Activated T-helper 1 cell treated with anti-CD3 and anti-CD28 coated beads, Interleukin-12 subunit alpha, Interleukin-12 subunit beta, Interleukin-2, Interleukin-4 antibody, amounts not matched to agents 30 ng/mL and 10 ng/mL and 1 ng/mL, durations not matched to agents 14 hours and 24 hours and 36 hours (primary cell): Measurements from ENCODE around the gene RSPH1. TPM values are rescaled to one million over a fixed set of nuclear protein-coding genes. Genes with fewer than 3 reads are reported as not detected.

Source experiments
- DNase-seq: peaks from one replicate; pipeline ENCODE4 v3.0.0; 2021; ENCODE audit warnings: low spot score
- H3K27ac Mint-ChIP-seq: one replicate; pipeline ENCODE4 v1.8.0; 2021; ENCODE audit warnings: mild to moderate bottlenecking, mixed read lengths
- H3K27me3 Mint-ChIP-seq: one replicate; pipeline ENCODE4 v1.8.0; 2022; ENCODE audit warnings: mild to moderate bottlenecking, moderate library complexity, mixed read lengths; ENCODE audit not compliant: insufficient read depth
- H3K36me3 Mint-ChIP-seq: one replicate; pipeline ENCODE4 v1.8.0; 2021; ENCODE audit warnings: low read depth, mixed read lengths
- H3K4me1 Mint-ChIP-seq: one replicate; pipeline ENCODE4 v1.8.0; 2021; ENCODE audit warnings: low read depth, mixed read lengths
- H3K4me3 Mint-ChIP-seq: one replicate; pipeline ENCODE4 v1.8.0; 2021; ENCODE audit warnings: mild to moderate bottlenecking, moderate library complexity, mixed read lengths
- H3K9me3 Mint-ChIP-seq: one replicate; pipeline ENCODE4 v1.8.0; 2021; ENCODE audit warnings: mixed read lengths
- intact Hi-C: fragments of 100-400 bp; cut with micrococcal nuclease; formaldehyde crosslinking; loops from one replicate; pipeline ENCODE4 v1.15.1; 2024
- total RNA-seq: library from RNA; stranded (reverse); gene quantifications from 2 replicates; pipeline ENCODE4 v1.2.3, GENCODE V29; 2022

The RSPH1 gene
- total RNA-seq, 1 donor from 2014 or later = not detected

DNA sequence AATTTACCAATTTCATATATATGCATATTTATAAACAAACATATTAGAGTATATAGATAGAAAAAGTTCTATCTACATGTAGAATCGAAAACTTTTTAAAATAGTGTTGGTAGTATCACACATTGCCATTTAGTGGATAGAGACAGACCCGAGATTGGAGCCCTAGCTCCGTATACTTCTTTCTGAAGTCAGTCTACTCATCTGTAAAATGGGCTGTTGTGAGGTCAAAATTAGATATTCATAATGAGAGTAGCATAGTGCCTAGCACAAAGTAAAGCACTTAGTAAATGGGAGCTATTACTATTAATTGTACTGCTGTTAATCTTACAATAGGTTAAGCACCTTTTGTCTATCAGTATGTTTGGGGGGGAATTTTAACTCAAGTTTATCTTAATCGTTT, 4.2 kb upstream of the RSPH1 start:
- Mint-ChIP-seq H3K9me3 (no peaks in the 10 kb centered on the region), H3K27me3 (peaks cover 14% of the 10 kb centered on the region), H3K36me3 (no peaks in the 10 kb centered on the region), H3K4me1 (peaks cover 14% of the 10 kb centered on the region), H3K27ac (no peak overlapping the region), H3K4me3 (no peak overlapping the region)
- intact Hi-C loops = no loop called here
- DNase-seq = no peak

DNA sequence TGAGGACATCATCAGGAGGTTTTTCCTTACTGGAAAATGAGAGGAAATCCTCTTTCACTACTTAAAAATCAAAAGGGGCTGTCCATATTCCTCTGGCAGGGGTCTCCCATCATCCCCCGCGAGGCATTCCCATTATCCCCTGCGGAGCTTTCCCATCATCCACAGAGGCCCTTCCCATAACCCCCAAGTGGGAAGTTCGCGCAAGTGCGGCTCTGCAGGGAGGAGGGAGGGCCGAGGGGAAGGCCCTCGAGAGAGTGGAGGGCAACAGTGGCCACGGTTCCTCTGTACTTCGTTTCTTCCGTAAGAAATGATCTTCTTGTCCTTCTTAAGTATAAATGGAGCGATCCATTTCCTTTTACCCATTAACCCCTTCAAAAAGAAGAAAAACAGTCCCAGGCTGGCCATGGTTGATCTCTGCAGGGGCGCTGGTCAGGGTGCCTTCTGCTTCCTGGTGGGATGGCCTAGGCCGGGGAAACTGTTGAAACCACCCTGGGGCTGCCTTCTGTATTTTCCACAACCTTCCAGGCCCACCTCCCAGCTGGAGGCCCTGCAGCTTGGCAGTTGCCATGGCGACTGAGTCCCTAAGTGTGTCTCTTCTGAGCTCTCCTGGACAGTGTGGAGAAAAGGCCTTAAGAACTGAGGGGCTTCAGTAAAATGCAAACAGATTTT, 3.6 kb upstream of the RSPH1 start:
- H3K27me3 Mint-ChIP-seq = peaks cover 12% of the 10 kb centered on the region
- no peak for DNase-seq
- intact Hi-C loops = loop anchor here (5.0 kb wide), 2 partner anchors 393 to 497 kb away; partner anchors contain the start of gene NDUFV3

DNA sequence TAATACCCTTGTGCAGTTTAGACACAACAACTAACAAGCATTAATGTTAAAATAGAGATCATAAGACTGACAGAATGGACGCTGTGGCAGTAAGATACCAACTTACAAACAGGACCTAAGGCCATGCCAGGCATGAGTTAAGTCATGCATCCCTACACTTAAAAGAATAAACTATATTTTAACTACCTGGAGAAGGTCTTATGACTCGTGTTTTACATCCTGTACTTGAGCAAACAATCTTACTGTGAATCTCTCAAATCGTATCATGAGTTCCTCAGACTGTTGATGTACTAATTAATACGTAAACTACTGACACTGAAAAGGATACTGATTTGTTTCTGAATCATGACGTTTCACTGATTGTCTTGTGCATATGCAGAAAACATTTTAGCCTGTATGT, 2.0 kb upstream of the RSPH1 start:
- H3K4me3 Mint-ChIP-seq = no peak overlapping the region
- H3K27ac Mint-ChIP-seq = no peak overlapping the region
- no peaks in the 10 kb centered on the region for H3K36me3 Mint-ChIP-seq
- peaks cover 14% of the 10 kb centered on the region for H3K4me1 Mint-ChIP-seq
- no peaks in the 10 kb centered on the region for H3K9me3 Mint-ChIP-seq
- intact Hi-C loops = loop anchor here (5.0 kb wide), 2 partner anchors 394 to 496 kb away; partner anchors contain the start of gene NDUFV3
- no peak for DNase-seq
- H3K27me3 Mint-ChIP-seq = peaks cover 12% of the 10 kb centered on the region

More for the DNA sequence above, 3.6 kb upstream of the RSPH1 start:
- no peak overlapping the region for H3K4me3 Mint-ChIP-seq
- H3K36me3 Mint-ChIP-seq = no peaks in the 10 kb centered on the region
- H3K4me1 Mint-ChIP-seq = peaks cover 14% of the 10 kb centered on the region
- no peak overlapping the region for H3K27ac Mint-ChIP-seq
- H3K9me3 Mint-ChIP-seq = no peaks in the 10 kb centered on the region

DNA sequence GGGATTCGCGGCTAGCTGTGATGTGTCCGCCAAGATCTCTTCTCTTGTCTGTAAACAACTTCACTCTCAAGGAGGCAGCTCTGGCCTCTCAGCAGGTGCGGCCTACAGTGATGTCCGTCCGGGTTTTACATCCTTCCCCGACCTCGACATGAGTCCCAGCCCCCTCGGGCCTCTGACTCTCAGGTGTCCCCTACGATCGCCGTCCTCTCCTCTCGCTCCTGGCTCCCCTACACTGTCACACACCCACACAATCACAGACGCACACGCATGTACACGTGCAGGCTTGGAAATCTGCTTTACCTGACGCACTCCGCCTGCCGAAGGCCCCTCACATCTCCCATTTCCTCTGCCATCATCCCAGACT, 797 bp upstream of the RSPH1 start:
- H3K27ac Mint-ChIP-seq = peak overlapping the region; percentile 83
- no peak for DNase-seq
- intact Hi-C loops = loop anchor here (1.0 to 5.0 kb wide), 10 partner anchors 16 to 495 kb away; partner anchors contain the start of genes NDUFV3 and SLC37A1
- no peaks in the 10 kb centered on the region for H3K9me3 Mint-ChIP-seq
- H3K4me1 Mint-ChIP-seq = peaks cover 23% of the 10 kb centered on the region
- H3K36me3 Mint-ChIP-seq = no peaks in the 10 kb centered on the region
- peaks cover 6% of the 10 kb centered on the region for H3K27me3 Mint-ChIP-seq
- H3K4me3 Mint-ChIP-seq = peak overlapping the region; percentile 92

DNA sequence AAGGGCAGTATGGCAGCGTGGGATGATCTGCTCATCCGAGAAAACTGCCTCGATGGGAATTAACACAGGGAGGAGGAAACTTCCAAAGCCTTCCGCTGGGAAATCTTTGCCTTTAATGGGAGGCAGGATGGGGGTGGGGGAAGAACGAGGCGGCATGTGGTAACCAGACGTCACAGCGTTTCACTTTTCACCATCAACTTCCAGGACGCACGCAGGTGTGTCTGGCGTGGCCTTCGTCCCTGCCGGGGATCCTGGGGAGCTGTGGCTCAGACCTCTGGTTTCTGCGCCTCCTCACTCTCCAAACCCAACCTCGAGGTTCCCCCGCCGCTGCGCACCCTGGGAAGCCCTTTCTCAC, 282 bp downstream of the RSPH1 start:
- Mint-ChIP-seq H3K4me1 (peaks cover 25% of the 10 kb centered on the region), H3K27ac (peak overlapping the region; percentile 82), H3K4me3 (peak overlapping the region; percentile 92), H3K27me3 (peaks cover 6% of the 10 kb centered on the region), H3K36me3 (no peaks in the 10 kb centered on the region), H3K9me3 (no peaks in the 10 kb centered on the region)
- DNase-seq = no peak
- intact Hi-C loops = loop anchor here (1.0 to 5.0 kb wide), 10 partner anchors 18 to 493 kb away; partner anchors contain the start of genes NDUFV3 and SLC37A1

DNA sequence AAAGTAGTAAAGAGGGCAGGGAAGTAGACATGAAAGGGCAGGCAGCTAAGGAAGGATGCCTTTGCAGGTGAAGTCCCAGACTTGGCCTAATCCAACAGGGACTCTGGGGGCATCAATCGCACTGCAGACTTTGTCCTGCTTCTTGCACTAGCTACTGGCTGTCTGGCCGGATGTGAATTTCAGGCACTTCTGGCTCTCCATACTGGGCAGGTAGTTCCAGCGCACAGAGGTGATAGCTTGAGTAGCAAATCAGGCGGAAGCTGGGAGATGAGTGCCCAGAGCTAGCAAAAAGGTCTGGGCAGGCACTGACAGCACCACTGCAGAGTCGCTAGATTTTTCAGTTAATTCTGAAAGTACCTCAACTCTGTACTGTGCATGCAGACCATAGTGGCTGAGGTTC, 997 bp downstream of the RSPH1 start:
- no peaks in the 10 kb centered on the region for H3K9me3 Mint-ChIP-seq
- H3K4me3 Mint-ChIP-seq = no peak overlapping the region
- peaks cover 25% of the 10 kb centered on the region for H3K4me1 Mint-ChIP-seq
- DNase-seq = no peak
- peaks cover 6% of the 10 kb centered on the region for H3K27me3 Mint-ChIP-seq
- intact Hi-C loops = loop anchor here (5.0 kb wide), 2 partner anchors 397 to 493 kb away; partner anchors contain the start of gene NDUFV3
- H3K36me3 Mint-ChIP-seq = no peaks in the 10 kb centered on the region
- H3K27ac Mint-ChIP-seq = no peak overlapping the region

DNA sequence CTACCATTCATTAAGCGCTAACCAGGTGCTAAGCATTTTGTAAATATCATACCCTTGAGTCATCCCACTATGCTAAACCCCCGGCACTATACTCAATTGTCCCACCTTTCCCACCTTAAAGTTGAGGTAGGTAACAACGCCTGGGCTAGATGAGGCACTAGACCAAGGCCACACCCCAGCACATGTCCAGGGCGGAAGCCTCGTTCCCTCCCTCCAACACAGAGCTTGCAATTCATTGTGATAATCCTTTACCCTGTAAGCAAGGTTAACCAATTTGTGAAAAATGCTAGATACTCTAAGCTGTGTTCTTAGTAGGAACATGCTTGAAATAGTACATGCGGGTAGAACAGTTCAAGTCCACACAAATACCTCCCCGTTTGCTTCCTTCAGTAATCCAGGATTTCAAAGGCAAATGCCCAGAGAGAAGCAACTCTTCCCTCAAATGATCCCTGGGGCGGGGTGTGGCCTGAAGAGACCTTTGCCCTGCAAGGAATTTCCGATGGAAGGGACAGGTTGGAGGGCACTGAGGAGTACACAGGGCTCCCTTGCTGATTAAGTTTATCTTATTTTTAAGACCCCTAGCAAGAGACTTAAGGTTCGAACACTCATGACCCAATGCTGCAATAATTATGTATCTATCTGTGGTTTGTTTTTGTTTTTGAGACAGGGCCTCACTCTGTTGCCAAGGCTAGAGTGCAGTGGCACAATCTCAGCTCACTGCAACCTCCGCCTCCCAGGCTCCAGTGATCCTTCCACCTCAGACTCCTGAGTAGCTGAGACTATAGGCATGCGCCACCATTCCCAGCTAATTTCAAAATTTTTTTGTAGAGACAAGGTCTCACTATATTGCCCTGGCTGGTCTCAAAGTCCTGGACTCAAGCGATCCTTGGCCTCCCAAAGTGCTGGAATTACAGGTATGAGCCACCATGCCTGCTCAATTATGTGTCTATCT, 2.6 kb downstream of the RSPH1 start:
- no peak overlapping the region for H3K27ac Mint-ChIP-seq
- no peak overlapping the region for H3K4me3 Mint-ChIP-seq
- H3K27me3 Mint-ChIP-seq = peaks cover 11% of the 10 kb centered on the region
- DNase-seq = no peak
- intact Hi-C loops = no loop called here
- H3K4me1 Mint-ChIP-seq = peaks cover 25% of the 10 kb centered on the region
- H3K9me3 Mint-ChIP-seq = peaks cover under 1% of the 10 kb centered on the region
- no peaks in the 10 kb centered on the region for H3K36me3 Mint-ChIP-seq

DNA sequence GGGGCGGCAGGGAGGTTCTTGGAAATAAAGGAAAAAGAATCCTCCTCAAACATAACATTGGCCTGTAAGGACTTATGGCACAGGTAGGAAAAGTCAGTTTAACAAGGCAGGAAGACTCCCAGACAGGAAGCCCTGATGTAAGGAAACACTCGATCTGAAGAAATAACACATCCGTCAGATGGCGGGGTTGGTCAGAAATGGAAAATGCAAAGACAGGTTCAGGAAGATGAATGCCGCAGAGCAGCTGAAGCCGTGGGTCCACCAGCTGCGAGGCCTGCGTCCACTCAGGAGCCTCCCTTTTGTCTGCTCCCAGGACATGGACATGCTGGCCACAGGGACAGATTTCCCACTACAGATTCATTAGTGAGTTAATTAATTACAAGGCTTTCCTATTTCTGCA, 3.8 kb downstream of the RSPH1 start:
- Mint-ChIP-seq H3K27me3 (peaks cover 14% of the 10 kb centered on the region), H3K9me3 (peaks cover 3% of the 10 kb centered on the region), H3K27ac (no peak overlapping the region), H3K4me1 (peaks cover 24% of the 10 kb centered on the region), H3K36me3 (peaks cover 4% of the 10 kb centered on the region), H3K4me3 (no peak overlapping the region)
- no peak for DNase-seq
- intact Hi-C loops = no loop called here

DNA sequence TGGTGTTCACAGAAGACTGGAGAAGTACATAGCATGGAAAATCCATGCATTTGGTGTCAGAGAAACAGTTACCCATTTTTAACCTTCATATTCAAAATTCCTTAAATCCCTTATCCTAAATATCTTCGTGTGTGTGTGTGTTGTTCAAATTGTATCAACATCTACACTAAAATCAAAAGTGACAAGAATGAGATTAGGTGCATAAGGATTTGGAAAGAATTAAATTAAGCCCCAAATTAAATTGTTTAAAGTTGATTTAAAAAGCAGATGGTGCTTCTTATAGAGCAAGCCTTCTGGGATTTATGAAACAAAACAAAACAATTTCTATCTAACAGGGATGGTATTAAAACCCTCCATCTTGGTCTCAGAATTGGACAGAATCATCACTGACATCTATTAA, 4.7 kb downstream of the RSPH1 start:
- no peak overlapping the region for H3K27ac Mint-ChIP-seq
- DNase-seq = no peak
- H3K4me1 Mint-ChIP-seq = peaks cover 19% of the 10 kb centered on the region
- peaks cover 14% of the 10 kb centered on the region for H3K27me3 Mint-ChIP-seq
- peaks cover 3% of the 10 kb centered on the region for H3K9me3 Mint-ChIP-seq
- H3K4me3 Mint-ChIP-seq = no peak overlapping the region
- H3K36me3 Mint-ChIP-seq = peaks cover 4% of the 10 kb centered on the region
- intact Hi-C loops = no loop called here

DNA sequence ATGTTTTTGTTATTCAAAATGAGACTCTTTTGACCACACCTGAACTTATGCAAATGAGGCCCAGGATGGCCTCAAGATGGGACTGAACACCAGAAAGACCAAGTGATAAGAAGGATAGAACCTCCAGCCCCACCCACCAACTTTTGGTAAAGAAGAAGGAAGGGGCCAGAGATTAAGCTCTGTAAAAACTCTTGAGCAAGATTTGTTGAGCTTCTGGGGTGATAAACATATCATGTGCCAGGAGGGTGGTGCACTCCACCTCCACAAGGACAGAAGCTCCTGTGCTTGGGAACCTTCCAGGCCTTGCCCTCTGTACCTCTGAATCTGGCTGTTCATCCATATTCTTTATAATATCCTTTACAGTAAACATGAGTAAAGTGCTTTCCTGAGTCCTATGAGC, 5.3 kb downstream of the RSPH1 start:
- H3K27me3 Mint-ChIP-seq = peaks cover 11% of the 10 kb centered on the region
- intact Hi-C loops = no loop called here

DNA sequence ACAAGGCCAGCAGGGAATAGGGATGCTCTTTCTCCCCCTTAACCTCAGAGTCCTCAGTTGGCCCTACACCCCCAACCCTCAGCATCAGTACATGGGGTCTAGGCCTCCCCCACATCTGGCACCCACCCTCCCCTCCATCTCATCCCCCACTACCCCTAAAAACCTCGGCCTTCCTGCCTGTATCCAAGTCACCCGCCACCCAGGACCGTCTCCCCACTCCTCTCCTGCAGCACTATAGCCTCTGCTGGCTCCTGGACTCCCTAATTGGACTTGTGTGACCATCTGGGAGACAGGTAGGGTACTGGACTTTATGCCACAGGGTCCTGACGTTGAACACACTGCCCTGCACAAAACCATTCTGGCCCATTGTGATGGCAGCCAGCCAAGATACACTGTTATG, 6.0 kb downstream of the RSPH1 start:
- Mint-ChIP-seq H3K27ac (no peak overlapping the region), H3K4me1 (peaks cover 12% of the 10 kb centered on the region), H3K9me3 (peaks cover 3% of the 10 kb centered on the region), H3K27me3 (peaks cover 9% of the 10 kb centered on the region), H3K36me3 (peaks cover 4% of the 10 kb centered on the region), H3K4me3 (no peak overlapping the region)
- no peak for DNase-seq
- intact Hi-C loops = no loop called here

More for the DNA sequence above, 5.3 kb downstream of the RSPH1 start:
- Mint-ChIP-seq H3K4me1 (peaks cover 14% of the 10 kb centered on the region), H3K27ac (no peak overlapping the region), H3K9me3 (peaks cover 3% of the 10 kb centered on the region), H3K36me3 (peaks cover 4% of the 10 kb centered on the region), H3K4me3 (no peak overlapping the region)
- no peak for DNase-seq

DNA sequence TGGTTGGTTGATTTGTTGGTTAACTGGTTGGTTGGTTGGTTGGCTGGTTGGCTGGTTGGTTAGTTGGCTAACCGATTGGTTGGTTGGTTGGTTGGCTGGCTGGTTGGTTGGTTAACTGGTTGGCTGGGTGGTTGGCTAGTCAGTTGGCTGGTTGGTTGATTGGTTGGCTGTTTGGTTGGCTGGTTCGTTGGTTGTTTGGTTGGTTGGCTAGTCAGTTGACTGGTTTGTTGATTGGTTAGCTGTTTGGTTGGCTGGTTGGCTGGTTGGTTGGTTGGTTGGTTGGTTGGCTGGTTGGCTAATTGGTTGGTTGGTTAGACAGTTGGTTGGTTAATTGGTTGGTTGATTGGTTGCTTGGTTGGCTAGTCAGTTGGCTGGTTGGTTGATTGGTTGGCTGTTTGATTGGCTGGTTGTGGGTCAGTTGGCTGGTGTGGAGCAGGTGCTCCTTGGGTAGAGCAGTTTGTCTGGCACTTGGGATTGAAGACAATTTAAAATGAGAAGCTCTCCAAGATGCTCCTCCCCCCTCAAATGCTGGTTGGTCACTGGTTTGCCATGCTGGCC, 6.9 kb downstream of the RSPH1 start:
- Mint-ChIP-seq H3K27me3 (peaks cover 13% of the 10 kb centered on the region), H3K4me3 (no peak overlapping the region), H3K36me3 (peaks cover 4% of the 10 kb centered on the region), H3K27ac (no peak overlapping the region), H3K4me1 (peaks cover 12% of the 10 kb centered on the region), H3K9me3 (peaks cover 3% of the 10 kb centered on the region)
- intact Hi-C loops = no loop called here
- DNase-seq = no peak

DNA sequence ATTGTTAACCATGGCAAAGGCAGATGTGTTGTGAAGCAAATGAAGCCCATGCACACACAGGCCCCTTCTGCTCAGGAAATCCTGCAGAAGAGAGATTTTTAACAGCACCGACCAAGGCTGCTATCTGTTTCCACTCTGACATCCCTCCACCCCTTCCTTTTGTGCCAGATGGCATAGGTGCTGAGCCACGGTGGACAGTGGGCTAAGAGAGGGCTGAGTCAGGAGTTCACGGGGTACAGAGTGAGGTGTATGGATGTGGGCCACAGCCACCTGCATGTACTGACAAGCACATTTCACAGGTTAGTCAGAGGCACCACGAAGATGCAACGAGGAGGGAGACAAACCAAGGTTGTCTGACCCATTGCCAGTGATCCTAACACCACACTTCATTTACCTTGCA, 9.5 kb downstream of the RSPH1 start:
- intact Hi-C loops = no loop called here
- no peak for DNase-seq
- Mint-ChIP-seq H3K27ac (no peak overlapping the region), H3K36me3 (peaks cover 4% of the 10 kb centered on the region), H3K27me3 (peaks cover 16% of the 10 kb centered on the region), H3K9me3 (peaks cover 3% of the 10 kb centered on the region), H3K4me3 (no peak overlapping the region), H3K4me1 (no peaks in the 10 kb centered on the region)
